HepG2 (cell line): ENCODE results near the gene DUS1L. TPM values are rescaled to one million over a fixed set of nuclear protein-coding genes. Genes with fewer than 3 reads are reported as not detected.
A peak's percentile ranks its signal among the peaks of the same experiment; 100 is the strongest.

Experiments used
- BCL6 ChIP-seq: IDR thresholded peaks from 2 replicates; pipeline ENCODE4 v1.6.1; 2016; ENCODE audit warnings: missing genetic modification reagents, missing compliant biosample characterization
- ETV5 ChIP-seq: IDR thresholded peaks from 2 replicates; pipeline ENCODE4 v1.6.1; 2018; ENCODE audit warnings: missing biosample characterization, missing genetic modification reagents, inconsistent platforms, borderline replicate concordance
- JDP2 ChIP-seq: sonication (generic); formaldehyde crosslinking; IDR thresholded peaks from 2 replicates; pipeline ENCODE4 v1.8.1; 2022; ENCODE audit warnings: missing genetic modification reagents, borderline replicate concordance
- KAT8 ChIP-seq: IDR thresholded peaks from 2 replicates; pipeline ENCODE4 v1.6.1; 2016; ENCODE audit warnings: missing genetic modification reagents, missing compliant biosample characterization
- KIAA2018 ChIP-seq: sonication (generic); formaldehyde crosslinking; IDR thresholded peaks from 2 replicates; pipeline ENCODE4 v1.5.0; 2020; ENCODE audit warnings: mild to moderate bottlenecking, missing genetic modification reagents, borderline replicate concordance
- MTERF4 ChIP-seq: sonication (generic); formaldehyde crosslinking; IDR thresholded peaks from 2 replicates; pipeline ENCODE4 v1.8.0; 2023; ENCODE audit warnings: mild to moderate bottlenecking, missing genetic modification reagents
- SKI ChIP-seq: fragments of 450-650 bp; IDR thresholded peaks from one replicate; pipeline ENCODE4 v1.6.1; 2018; ENCODE audit warnings: mild to moderate bottlenecking; ENCODE audit not compliant: partially characterized antibody
- TERF1 ChIP-seq: sonication (generic); formaldehyde crosslinking; IDR thresholded peaks from 2 replicates; pipeline ENCODE4 v1.8.0; 2022; ENCODE audit warnings: mild to moderate bottlenecking, missing genetic modification reagents, moderate library complexity
- ZBTB2 ChIP-seq: sonication (generic); formaldehyde crosslinking; IDR thresholded peaks from 2 replicates; pipeline ENCODE4 v1.8.0; 2022; ENCODE audit warnings: low read depth, missing genetic modification reagents
- ZFP41 ChIP-seq: sonication (generic); formaldehyde crosslinking; IDR thresholded peaks from 2 replicates; pipeline ENCODE4 v1.4.0; 2020; ENCODE audit warnings: mild to moderate bottlenecking, missing genetic modification reagents, borderline replicate concordance
- ZNF275 ChIP-seq: sonication (generic); formaldehyde crosslinking; IDR thresholded peaks from 2 replicates; pipeline ENCODE4 v1.8.0; 2022; ENCODE audit warnings: missing genetic modification reagents, mild to moderate bottlenecking, inconsistent platforms, borderline replicate concordance
- ZNF567 ChIP-seq: sonication (generic); formaldehyde crosslinking; IDR thresholded peaks from 2 replicates; pipeline ENCODE4 v1.8.1; 2023; ENCODE audit warnings: mild to moderate bottlenecking, missing genetic modification reagents, borderline replicate concordance
- polyA plus RNA-seq, 8 experiments: library from polyadenylated mRNA; depleted of rRNA in 3 of 8; stranded (reverse) in 7 of 8; unstranded in 1 of 8; fragments of >200 nt; fragmentation: Illumina TruSeq in 4 of 8; extraction: Trizol in 4 of 8; gene quantifications; 2 replicates each; pipeline versions ENCODE4 v1.2.1 to v1.2.3, GENCODE V29; 2011 to 2016; ENCODE audit warnings: low read depth in 4 of 8, missing spikeins in 1 of 8, mixed read lengths in 1 of 8; ENCODE audit not compliant: insufficient read depth in 1 of 8
- total RNA-seq, 5 experiments: library from RNA; depleted of rRNA; stranded (reverse); fragments of >200 nt; fragmentation: Illumina TruSeq; extraction: Trizol; gene quantifications; 2 replicates each; pipeline ENCODE4 v1.2.3, GENCODE V29; 2016; ENCODE audit warnings: low read depth in 1 of 5

DUS1L gene
- total and polyA plus RNA-seq, 2 of the 13 experiments (the other 11 are each of a cell fraction or from before 2014, with no cell fraction given) = 81.0 to 109 TPM

- TF ChIP-seq KIAA2018 (CRISPR knock-in tag) = no peak
- TF ChIP-seq ZFP41 (CRISPR knock-in tag) = peak; percentile 67; the same call in 1 of the 2 replicates
- TF ChIP-seq MTERF4 = no peak; the same call in 1 of the 2 replicates
- TF ChIP-seq ZBTB2 (CRISPR knock-in tag) = no peak
- TF ChIP-seq ZNF275 (CRISPR knock-in tag) = peak; percentile 90
- TF ChIP-seq KAT8 (CRISPR knock-in tag) = no peak; the same call in 1 of the 2 replicates
- TF ChIP-seq TERF1 (CRISPR knock-in tag) = 0 out of 2 replicates have a peak, but pooled peaks have one; percentile 18
- no peak for TF ChIP-seq JDP2 (CRISPR knock-in tag)
- TF ChIP-seq BCL6 = peak; percentile 7; the same call in 1 of the 2 replicates
- no peak for TF ChIP-seq SKI
- peak; percentile 88 for TF ChIP-seq ETV5
- TF ChIP-seq ZNF567 (CRISPR knock-in tag) = 0 out of 2 replicates have a peak, but pooled peaks have one; percentile 45
These were observed 43.2 kb downstream of the DUS1L start, which contains the start of gene CENPX (continued) for GRCh38 chr17:82022310-82022980.
